ENCODE results near the gene UMODL1.

- TF ChIP-seq CTCF (IDR thresholded peaks at IDR 0.05), result no peak
- no peak for TF ChIP-seq POLR2A (IDR thresholded peaks at IDR 0.05)
Observed at GRCh38 chr21:42186591-42186990, 115.5 kb downstream of the UMODL1 start.

Measured in testis (tissue), 2 donors.